HG02943 (cell line): Measurements from ENCODE around the gene LCN10.

Experiments used
- ATAC-seq: cut with Tn5 transposase; IDR thresholded peaks from one replicate; pipeline ENCODE4 v1.9.1; 2021; ENCODE audit warnings: mild to moderate bottlenecking, low read depth, moderate library complexity; ENCODE audit not compliant: unreplicated experiment

The LCN10 gene

DNA sequence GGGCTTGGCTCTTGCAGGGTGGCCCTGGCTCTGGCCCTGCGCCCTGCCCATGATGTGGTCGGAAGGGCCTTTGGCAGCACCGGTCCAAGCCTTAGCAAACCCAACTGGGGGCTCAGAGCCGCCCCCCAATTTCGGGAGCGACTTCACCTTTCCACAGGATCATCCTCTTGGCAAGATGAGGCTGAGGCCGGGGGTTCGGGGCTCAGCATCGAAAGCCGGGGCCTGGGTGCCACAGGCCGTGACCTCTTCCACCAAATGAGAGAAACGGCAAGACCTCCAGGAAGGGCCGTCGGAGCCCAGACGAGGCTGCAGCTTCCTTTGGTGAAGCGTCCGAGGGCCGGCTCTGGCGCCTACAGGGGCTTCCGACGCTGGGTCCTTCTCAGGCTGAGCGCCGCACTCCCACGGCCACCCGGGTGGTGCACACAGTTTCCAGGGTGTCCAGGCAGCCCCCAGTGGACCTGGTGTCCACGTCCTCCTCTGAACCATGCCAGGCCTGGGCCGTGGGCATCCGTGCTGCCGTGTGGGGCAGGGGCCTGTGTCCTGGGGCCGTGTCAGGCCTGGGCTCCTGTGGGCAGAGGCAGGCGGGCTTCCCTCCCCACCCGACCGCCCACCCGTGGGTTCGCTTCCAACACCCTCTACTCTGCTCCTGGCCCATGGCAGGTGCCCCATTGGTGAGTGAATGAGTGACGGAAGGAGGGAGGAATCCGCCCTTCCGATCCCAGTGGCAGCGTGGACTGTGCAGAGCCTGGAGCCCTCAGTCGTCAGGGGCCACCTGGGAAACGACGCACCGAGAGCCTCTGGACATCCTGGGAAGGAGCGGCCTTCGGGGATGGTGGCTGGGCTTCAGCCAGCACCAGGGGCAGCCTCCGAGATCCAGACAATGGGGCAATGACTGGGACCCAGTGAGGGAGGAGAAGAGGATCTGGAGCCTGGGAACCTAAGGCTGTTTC lies 50.3 kb downstream of the LCN10 start:
- no peak for ATAC-seq

DNA sequence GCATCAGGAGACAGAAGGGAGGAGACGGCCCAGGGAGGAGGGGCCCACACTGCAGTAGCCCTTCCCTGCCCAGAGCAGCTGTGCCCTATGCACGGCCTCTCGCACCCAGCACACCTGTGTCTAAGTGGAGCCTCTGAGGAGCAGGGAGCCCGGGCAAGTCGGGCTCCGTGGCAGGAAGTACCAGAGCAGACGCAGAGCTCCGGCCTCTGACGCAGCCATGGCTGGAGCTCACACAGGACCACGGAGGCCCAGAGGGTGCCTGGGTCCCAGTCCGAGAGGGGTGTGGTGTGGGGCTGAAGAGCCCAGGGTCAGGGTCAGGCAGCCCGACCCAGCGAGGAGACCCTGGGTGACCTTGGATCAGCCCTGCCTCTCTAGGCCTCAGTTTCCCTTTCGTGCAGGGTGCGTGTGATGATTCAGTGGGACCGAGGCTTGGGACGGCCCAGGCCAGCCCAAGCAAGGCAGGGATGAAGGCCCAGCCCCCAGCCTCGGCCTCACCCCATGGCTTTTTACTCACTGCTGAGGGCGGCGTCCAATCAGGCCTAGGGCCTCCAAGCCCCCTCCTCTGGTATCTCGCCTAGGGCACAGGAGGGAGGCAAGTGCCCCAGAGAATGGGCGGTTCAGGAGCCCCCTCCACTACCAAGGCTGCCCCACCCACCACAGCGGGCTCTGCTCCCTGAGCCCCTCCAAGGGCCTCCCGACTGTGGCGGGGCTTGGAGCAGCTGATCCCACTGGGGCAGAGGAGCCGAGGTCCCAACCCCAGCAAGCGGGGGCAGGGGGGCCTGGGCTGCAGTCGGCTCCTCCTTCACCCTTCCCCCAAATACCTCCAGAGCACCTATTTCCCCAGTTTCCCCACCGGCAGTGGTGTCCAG lies 51.2 kb downstream of the LCN10 start:
- ATAC-seq, result no peak

DNA sequence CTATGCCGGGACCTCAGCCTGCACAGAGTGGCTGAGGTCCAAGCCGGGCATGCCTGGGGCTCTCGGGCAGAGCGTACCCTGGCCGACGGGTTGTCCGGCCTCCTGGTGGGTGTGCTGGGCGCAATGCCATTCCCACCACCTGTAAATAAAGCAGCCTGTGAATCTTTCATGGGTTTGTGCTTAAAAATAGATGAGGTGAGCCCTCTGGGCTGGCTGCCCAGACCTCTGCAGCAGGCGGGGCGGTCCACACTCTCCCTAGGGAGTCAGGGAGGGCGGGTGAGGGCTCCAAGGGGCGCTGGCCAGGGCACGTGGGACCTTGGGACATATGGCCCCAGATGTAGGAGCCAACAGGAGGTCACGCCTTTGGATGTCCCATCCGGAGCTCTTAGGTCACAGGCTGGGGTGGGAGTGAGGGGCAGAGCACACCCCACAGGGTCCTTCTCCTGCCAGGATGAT lies 51.9 kb downstream of the LCN10 start:
- no peak for ATAC-seq

DNA sequence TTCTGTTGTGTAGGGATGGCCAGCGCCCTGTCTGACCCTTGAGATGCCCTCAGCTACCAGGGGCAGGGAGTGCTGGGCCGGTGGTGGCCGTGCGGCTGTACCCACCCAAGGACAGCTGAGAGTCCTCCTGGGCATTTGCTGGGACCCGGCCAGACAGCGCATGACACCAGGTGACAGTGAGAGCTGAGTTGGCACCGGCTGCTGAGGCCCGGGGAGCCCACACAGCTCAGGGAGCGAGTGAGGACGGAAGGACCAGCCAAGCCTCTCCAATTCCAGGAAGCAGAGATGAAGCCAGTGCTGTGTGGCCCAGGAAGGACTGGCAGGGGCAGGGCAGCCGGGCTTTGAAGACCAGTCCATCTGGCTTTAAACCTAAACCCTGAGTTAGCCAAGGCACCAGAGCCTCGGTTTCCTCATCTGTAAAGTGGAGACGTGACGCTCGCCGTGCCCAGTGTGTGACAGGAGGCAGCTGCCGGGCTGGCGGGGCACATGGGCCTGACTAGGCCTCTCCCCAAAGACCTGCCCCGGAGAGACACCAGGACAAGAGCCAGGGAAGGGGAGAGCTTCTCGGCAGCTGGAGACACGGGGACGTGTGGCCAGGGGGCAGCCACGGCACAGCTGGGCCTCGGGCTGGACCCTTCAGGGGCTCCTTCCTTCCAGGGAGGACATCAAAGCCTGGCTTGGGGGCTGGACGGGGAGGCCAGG lies 52.5 kb downstream of the LCN10 start:
- no peak for ATAC-seq

DNA sequence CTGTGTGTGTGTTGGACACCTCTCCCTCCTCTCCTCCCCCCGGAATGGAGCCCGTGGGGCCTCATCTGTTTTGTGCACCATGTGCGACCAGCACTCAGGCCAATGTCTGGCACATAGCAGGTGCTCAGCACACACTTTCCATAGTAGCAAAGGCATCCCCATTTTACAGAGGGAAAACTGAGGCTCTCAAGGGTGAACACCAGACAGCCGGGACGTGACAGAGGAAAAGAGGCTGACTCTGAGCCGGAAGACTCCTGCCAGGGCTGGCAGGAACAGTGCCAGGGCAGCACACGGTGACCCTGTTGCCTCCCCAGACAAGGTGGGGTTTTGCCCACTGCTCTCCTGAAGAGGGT lies 53.7 kb downstream of the LCN10 start:
- ATAC-seq, result no peak

DNA sequence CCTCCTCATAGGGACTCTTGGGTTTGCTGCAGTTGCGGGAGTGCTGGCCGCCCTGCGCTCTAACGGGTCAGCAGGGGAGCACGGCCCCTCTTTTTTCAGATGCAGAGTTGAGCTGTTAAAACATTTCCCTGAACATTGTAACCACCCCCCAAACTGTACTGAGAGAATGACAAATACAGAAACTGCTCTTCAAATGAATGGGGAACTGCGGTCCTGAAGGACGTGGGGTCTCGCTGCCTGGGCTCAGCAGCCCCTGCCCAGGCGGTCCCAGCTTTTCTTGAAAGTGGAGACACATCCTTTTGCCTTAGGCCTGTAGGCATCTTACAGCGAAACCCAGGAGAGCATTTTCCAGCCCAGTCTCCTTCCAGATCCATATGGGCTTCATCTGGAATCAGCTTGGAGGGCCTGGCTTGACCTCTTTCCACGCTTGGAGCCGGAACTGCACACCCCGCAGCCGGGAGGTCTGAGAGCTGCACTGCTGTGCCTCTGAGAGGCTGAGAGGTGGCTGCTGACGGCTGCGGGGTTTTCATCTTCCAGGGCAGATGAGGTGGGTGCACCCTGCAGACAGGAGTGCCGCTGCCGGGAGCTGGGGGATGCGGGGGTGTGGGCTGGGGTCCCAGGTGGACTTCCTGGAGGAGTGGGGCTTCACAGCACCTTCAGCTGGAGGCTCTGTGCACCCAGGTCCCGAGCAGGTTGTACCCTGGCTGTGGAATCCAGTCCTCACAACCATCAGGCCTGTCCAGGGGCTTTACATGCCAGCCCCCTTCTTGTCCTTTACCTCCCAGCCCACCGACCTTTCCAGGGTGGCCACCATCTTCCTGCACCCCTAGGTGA lies 54.2 kb downstream of the LCN10 start:
- no peak for ATAC-seq
